HepG2 (cell line): Measurements from ENCODE around the gene DICER1. TPM values are rescaled to one million over a fixed set of nuclear protein-coding genes. Genes with fewer than 3 reads are reported as not detected.

Experiments
- AKAP8 ChIP-seq: sonication (generic); formaldehyde crosslinking; IDR thresholded peaks from 2 replicates; pipeline ENCODE4 v1.5.1; 2020; ENCODE audit warnings: mild to moderate bottlenecking, missing genetic modification reagents
- FOXM1 ChIP-seq: sonication (generic); formaldehyde crosslinking; IDR thresholded peaks from 2 replicates; pipeline ENCODE4 v1.5.0; 2020; ENCODE audit warnings: missing genetic modification reagents
- GATA4 ChIP-seq: sonication (generic); IDR thresholded peaks from 2 replicates; pipeline ENCODE4 v1.6.1; 2016; ENCODE audit warnings: antibody characterized with exemption, low read depth, borderline replicate concordance
- IRF2 ChIP-seq: IDR thresholded peaks from 2 replicates; pipeline ENCODE4 v1.6.1; 2018; ENCODE audit warnings: missing genetic modification reagents, missing compliant biosample characterization
- JARID2 ChIP-seq: sonication (generic); formaldehyde crosslinking; IDR thresholded peaks from 2 replicates; pipeline ENCODE4 v1.8.1; 2023; ENCODE audit warnings: missing genetic modification reagents, inconsistent platforms; ENCODE audit not compliant: insufficient replicate concordance
- JDP2 ChIP-seq: sonication (generic); formaldehyde crosslinking; IDR thresholded peaks from 2 replicates; pipeline ENCODE4 v1.8.1; 2022; ENCODE audit warnings: missing genetic modification reagents, borderline replicate concordance
- KDM4B ChIP-seq: sonication (generic); formaldehyde crosslinking; IDR thresholded peaks from 2 replicates; pipeline ENCODE4 v1.4.0; 2020; ENCODE audit warnings: missing genetic modification reagents
- KLF13 ChIP-seq: sonication (generic); formaldehyde crosslinking; IDR thresholded peaks from 2 replicates; pipeline ENCODE4 v1.4.0; 2020; ENCODE audit warnings: mild to moderate bottlenecking, missing genetic modification reagents
- MATR3 ChIP-seq: sonication (generic); formaldehyde crosslinking; IDR thresholded peaks from 2 replicates; pipeline ENCODE4 v1.4.0; 2020; ENCODE audit warnings: missing genetic modification reagents
- MEF2D ChIP-seq: sonication (generic); formaldehyde crosslinking; IDR thresholded peaks from 2 replicates; pipeline ENCODE4 v1.5.1; 2020; ENCODE audit warnings: mild to moderate bottlenecking, missing genetic modification reagents
- MTA1 ChIP-seq: sonication (generic); formaldehyde crosslinking; IDR thresholded peaks from 2 replicates; pipeline ENCODE4 v1.4.0; 2020; ENCODE audit warnings: missing genetic modification reagents, mild to moderate bottlenecking, borderline replicate concordance
- NFATC3 ChIP-seq: sonication (generic); formaldehyde crosslinking; IDR thresholded peaks from 2 replicates; pipeline ENCODE4 v1.5.1; 2020; ENCODE audit warnings: mild to moderate bottlenecking, missing genetic modification reagents
- NR2F1 ChIP-seq, 2 experiments: fragments of 450-650 bp in 1 of 2; formaldehyde crosslinking in 1 of 2; IDR thresholded peaks; 2 replicates each; pipeline versions ENCODE4 v1.5.0 to v1.6.1; 2016 to 2020; ENCODE audit warnings: mild to moderate bottlenecking in 1 of 2, missing compliant biosample characterization in 1 of 2, missing genetic modification reagents in 1 of 2, moderate library complexity in 1 of 2
- POLR2AphosphoS5 ChIP-seq: IDR thresholded peaks from 2 replicates; pipeline ENCODE4 v1.6.1; 2012; ENCODE audit warnings: low read depth, low read length
- RBM39 ChIP-seq: fragments of 200-400 bp; formaldehyde crosslinking; IDR thresholded peaks from one replicate; pipeline ENCODE4 v1.6.1; 2018; ENCODE audit warnings: antibody characterized with exemption, mild to moderate bottlenecking, low read depth, low read length; ENCODE audit not compliant: poor library complexity, severe bottlenecking
- SP140L ChIP-seq: sonication (generic); formaldehyde crosslinking; IDR thresholded peaks from 2 replicates; pipeline ENCODE4 v1.4.0; 2020; ENCODE audit warnings: missing genetic modification reagents, borderline replicate concordance
- STAT5B ChIP-seq: sonication (generic); formaldehyde crosslinking; IDR thresholded peaks from 2 replicates; pipeline ENCODE4 v1.4.0; 2020; ENCODE audit warnings: missing genetic modification reagents
- ZBTB7B ChIP-seq: sonication (generic); formaldehyde crosslinking; IDR thresholded peaks from 2 replicates; pipeline ENCODE4 v1.4.0; 2020; ENCODE audit warnings: missing genetic modification reagents
- ZNF253 ChIP-seq: sonication (generic); formaldehyde crosslinking; IDR thresholded peaks from 2 replicates; pipeline ENCODE4 v1.8.0; 2022; ENCODE audit warnings: mild to moderate bottlenecking, missing genetic modification reagents, borderline replicate concordance
- ZNF30 ChIP-seq: sonication (generic); formaldehyde crosslinking; IDR thresholded peaks from 2 replicates; pipeline ENCODE4 v1.5.0; 2020; ENCODE audit warnings: mild to moderate bottlenecking, missing genetic modification reagents
- ZNF331 ChIP-seq: sonication (generic); formaldehyde crosslinking; IDR thresholded peaks from 2 replicates; pipeline ENCODE4 v1.4.0; 2020; ENCODE audit warnings: missing genetic modification reagents
- ZNF570 ChIP-seq: sonication (generic); formaldehyde crosslinking; IDR thresholded peaks from 2 replicates; pipeline ENCODE4 v1.4.0; 2020; ENCODE audit warnings: mild to moderate bottlenecking, missing genetic modification reagents, borderline replicate concordance
- ZNF777 ChIP-seq: sonication (generic); formaldehyde crosslinking; IDR thresholded peaks from 2 replicates; pipeline ENCODE4 v1.4.0; 2020; ENCODE audit warnings: missing genetic modification reagents
- ZSCAN9 ChIP-seq: IDR thresholded peaks from 2 replicates; pipeline ENCODE4 v1.6.1; 2016; ENCODE audit warnings: borderline replicate concordance
- polyA plus RNA-seq, 8 experiments: library from polyadenylated mRNA; depleted of rRNA in 3 of 8; stranded (reverse) in 7 of 8; unstranded in 1 of 8; fragments of >200 nt; fragmentation: Illumina TruSeq in 4 of 8; extraction: Trizol in 4 of 8; gene quantifications; 2 replicates each; pipeline versions ENCODE4 v1.2.1 to v1.2.3, GENCODE V29; 2011 to 2016; ENCODE audit warnings: low read depth in 4 of 8, missing spikeins in 1 of 8, mixed read lengths in 1 of 8; ENCODE audit not compliant: insufficient read depth in 1 of 8
- total RNA-seq, 5 experiments: library from RNA; depleted of rRNA; stranded (reverse); fragments of >200 nt; fragmentation: Illumina TruSeq; extraction: Trizol; gene quantifications; 2 replicates each; pipeline ENCODE4 v1.2.3, GENCODE V29; 2016; ENCODE audit warnings: low read depth in 1 of 5
- TF ChIP-seq, protein P1 (sequence below): sonication (generic); formaldehyde crosslinking; conservative IDR thresholded peaks from 2 replicates; pipeline ENCODE4 v1.5.0; 2020; ENCODE audit warnings: missing genetic modification reagents
- TF ChIP-seq, protein P2 (sequence below): IDR thresholded peaks from 2 replicates; pipeline ENCODE4 v1.6.1; 2016
- TF ChIP-seq, protein P3 (sequence below): sonication (generic); formaldehyde crosslinking; IDR thresholded peaks from 2 replicates; pipeline ENCODE4 v1.4.0; 2020; ENCODE audit warnings: low read depth, mild to moderate bottlenecking, missing genetic modification reagents
- TF ChIP-seq, protein P4 (sequence below): IDR thresholded peaks from 2 replicates; pipeline ENCODE4 v1.6.1; 2012; ENCODE audit warnings: inconsistent platforms

The DICER1 gene
- total and polyA plus RNA-seq, 2 of the 13 experiments (the other 11 are each of a cell fraction or from before 2014, with no cell fraction given) = 31.8 to 61.9 TPM

DNA sequence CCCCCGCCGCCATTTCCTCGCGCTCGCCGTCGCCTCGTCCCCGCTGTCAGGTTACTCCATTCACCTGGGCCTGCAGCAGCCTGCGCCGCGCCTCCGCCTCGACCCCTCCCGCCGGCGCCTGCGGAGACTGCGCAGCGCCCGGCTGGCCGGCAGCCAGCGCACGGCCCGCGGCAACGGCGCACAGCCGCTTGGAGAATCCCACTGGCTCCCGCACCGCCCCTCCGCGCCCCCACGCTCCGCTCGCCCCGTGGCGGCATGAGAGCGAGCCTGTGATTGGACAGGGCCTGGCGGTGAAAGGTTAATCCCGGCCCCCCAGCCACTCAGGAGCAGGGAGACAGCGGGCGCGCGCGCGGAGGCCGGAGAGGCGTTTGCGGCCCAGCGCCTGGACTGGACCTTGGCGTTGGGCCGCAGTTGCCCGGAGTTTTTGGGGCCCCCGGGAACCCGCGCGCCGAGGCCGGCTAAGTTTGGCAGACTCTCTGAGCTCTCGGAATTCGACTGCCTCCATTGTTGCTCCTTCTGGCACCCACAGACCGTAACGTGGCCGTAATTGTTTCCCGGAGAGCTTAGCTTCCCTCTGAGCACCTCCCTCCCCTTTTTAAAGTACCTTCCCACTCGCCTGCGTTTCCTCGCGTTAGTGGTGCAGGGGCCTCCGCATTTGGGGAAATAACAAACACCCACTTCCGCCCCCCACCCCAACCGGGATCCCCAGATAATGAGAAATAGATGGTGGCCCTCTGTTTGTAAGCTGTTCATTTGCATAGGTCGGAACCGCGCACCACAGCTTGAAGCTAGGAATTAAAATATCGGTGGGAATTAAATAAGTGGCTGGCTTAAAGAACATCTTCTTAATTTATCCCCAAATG, at the start of gene DICER1 (continued):
- peak; percentile 54; the same call in 1 of the 2 replicates for TF ChIP-seq IRF2 (CRISPR knock-in tag)
- TF ChIP-seq SP140L (CRISPR knock-in tag) = no peak
- TF ChIP-seq, protein P1, sequence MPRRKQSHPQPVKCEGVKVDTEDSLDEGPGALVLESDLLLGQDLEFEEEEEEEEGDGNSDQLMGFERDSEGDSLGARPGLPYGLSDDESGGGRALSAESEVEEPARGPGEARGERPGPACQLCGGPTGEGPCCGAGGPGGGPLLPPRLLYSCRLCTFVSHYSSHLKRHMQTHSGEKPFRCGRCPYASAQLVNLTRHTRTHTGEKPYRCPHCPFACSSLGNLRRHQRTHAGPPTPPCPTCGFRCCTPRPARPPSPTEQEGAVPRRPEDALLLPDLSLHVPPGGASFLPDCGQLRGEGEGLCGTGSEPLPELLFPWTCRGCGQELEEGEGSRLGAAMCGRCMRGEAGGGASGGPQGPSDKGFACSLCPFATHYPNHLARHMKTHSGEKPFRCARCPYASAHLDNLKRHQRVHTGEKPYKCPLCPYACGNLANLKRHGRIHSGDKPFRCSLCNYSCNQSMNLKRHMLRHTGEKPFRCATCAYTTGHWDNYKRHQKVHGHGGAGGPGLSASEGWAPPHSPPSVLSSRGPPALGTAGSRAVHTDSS = no peak
- no peak for TF ChIP-seq KLF13 (CRISPR knock-in tag)
- no peak for TF ChIP-seq NFATC3 (CRISPR knock-in tag)
- no peak for TF ChIP-seq FOXM1 (CRISPR knock-in tag)
- TF ChIP-seq ZSCAN9 (CRISPR knock-in tag) = peak; percentile 45; the same call in 1 of the 2 replicates
- TF ChIP-seq, protein P2, sequence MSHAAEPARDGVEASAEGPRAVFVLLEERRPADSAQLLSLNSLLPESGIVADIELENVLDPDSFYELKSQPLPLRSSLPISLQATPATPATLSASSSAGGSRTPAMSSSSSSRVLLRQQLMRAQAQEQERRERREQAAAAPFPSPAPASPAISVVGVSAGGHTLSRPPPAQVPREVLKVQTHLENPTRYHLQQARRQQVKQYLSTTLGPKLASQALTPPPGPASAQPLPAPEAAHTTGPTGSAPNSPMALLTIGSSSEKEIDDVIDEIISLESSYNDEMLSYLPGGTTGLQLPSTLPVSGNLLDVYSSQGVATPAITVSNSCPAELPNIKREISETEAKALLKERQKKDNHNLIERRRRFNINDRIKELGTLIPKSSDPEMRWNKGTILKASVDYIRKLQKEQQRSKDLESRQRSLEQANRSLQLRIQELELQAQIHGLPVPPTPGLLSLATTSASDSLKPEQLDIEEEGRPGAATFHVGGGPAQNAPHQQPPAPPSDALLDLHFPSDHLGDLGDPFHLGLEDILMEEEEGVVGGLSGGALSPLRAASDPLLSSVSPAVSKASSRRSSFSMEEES = no peak; the same call in 1 of the 2 replicates
- TF ChIP-seq STAT5B (CRISPR knock-in tag) = no peak
- no peak for TF ChIP-seq ZNF570 (CRISPR knock-in tag)
- TF ChIP-seq, protein P3, sequence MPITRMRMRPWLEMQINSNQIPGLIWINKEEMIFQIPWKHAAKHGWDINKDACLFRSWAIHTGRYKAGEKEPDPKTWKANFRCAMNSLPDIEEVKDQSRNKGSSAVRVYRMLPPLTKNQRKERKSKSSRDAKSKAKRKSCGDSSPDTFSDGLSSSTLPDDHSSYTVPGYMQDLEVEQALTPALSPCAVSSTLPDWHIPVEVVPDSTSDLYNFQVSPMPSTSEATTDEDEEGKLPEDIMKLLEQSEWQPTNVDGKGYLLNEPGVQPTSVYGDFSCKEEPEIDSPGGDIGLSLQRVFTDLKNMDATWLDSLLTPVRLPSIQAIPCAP (CRISPR knock-in tag) = no peak
- TF ChIP-seq ZNF331 (CRISPR knock-in tag) = no peak; the same call in 1 of the 2 replicates
- TF ChIP-seq NR2F1 (CRISPR knock-in tag; IDR thresholded peaks at IDR 0.05) = no peak
- no peak for TF ChIP-seq KDM4B (CRISPR knock-in tag)
- no peak for TF ChIP-seq JDP2 (CRISPR knock-in tag)
- peak; percentile 52 for TF ChIP-seq MEF2D (CRISPR knock-in tag)
- 0 out of 2 replicates have a peak, but pooled peaks have one; percentile 9 for TF ChIP-seq ZNF777
- no peak for TF ChIP-seq MTA1
- TF ChIP-seq ZNF30 (CRISPR knock-in tag) = no peak
- TF ChIP-seq, protein P4, sequence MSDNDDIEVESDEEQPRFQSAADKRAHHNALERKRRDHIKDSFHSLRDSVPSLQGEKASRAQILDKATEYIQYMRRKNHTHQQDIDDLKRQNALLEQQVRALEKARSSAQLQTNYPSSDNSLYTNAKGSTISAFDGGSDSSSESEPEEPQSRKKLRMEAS = peak; percentile 75; the same call in 1 of the 2 replicates
- TF ChIP-seq POLR2AphosphoS5 = peak; percentile 74
- no peak; the same call in 1 of the 2 replicates for TF ChIP-seq ZNF253 (CRISPR knock-in tag)
- peak; percentile 77 for TF ChIP-seq ZBTB7B (CRISPR knock-in tag)
- no peak for TF ChIP-seq AKAP8
- TF ChIP-seq RBM39 = no peak
- TF ChIP-seq GATA4 = no peak
- no peak for TF ChIP-seq JARID2 (CRISPR knock-in tag)
- no peak for TF ChIP-seq MATR3 (CRISPR knock-in tag)
